Measurements from ENCODE around the gene DYSF.

GRCh38 chr2:71486881-71487640, 33.7 kb downstream of the DYSF start:
- TF ChIP-seq POLR2A (IDR thresholded peaks at IDR 0.05) (no peak), CTCF (IDR thresholded peaks at IDR 0.05) (no peak), POLR2AphosphoS5 (IDR thresholded peaks at IDR 0.05) (no peak), EP300 (IDR thresholded peaks at IDR 0.05; ENCODE audit: low read depth) (no peak)

All from transverse colon (tissue), 4 donors.